CD8-positive, alpha-beta memory T cell (primary cell): ENCODE measurements around the gene NACAD. TPM values are rescaled to one million over a fixed set of nuclear protein-coding genes. Genes with fewer than 3 reads are reported as not detected.

Experiments used
- CTCF ChIA-PET: fragments of 350-600 bp; sonication (Branson Sonifier 250); formaldehyde crosslinking; loops from one replicate; lab custom pipeline; 2021; ENCODE audit warnings: antibody characterized with exemption; lab: Charles Lee
- POLR2A ChIA-PET: fragments of 350-600 bp; sonication (Branson Sonifier 250); formaldehyde crosslinking; loops from one replicate; lab custom pipeline; 2021; ENCODE audit warnings: antibody characterized with exemption; lab: Charles Lee
- DNase-seq, 5 donors: peaks; one replicate each; pipeline versions ENCODE4 v3.0.0 to v3.0.0-alpha.2; 2020 to 2022; ENCODE audit warnings: mixed read lengths in 1 of 5
- H3K27ac ChIP-seq: one replicate; pipeline ENCODE4 v1.7.0; 2013; ENCODE audit warnings: low read depth, mild to moderate bottlenecking, low read length, moderate library complexity
- H3K27me3 ChIP-seq: 2 replicates; pipeline ENCODE4 v1.7.0; 2013; ENCODE audit warnings: low read length, mild to moderate bottlenecking; ENCODE audit not compliant: insufficient read depth, poor library complexity, severe bottlenecking
- H3K36me3 ChIP-seq: 2 replicates; pipeline ENCODE4 v1.7.0; 2013; ENCODE audit warnings: mild to moderate bottlenecking, low read length, moderate library complexity; ENCODE audit not compliant: insufficient read depth
- H3K4me1 ChIP-seq: 2 replicates; pipeline ENCODE4 v1.7.0; 2013; ENCODE audit warnings: mild to moderate bottlenecking, low read length, moderate library complexity; ENCODE audit not compliant: insufficient read depth
- H3K4me3 ChIP-seq: 2 replicates; pipeline ENCODE4 v1.7.0; 2013; ENCODE audit warnings: mild to moderate bottlenecking, low read length
- H3K9me3 ChIP-seq: 2 replicates; pipeline ENCODE4 v1.7.0; 2013; ENCODE audit warnings: mild to moderate bottlenecking, low read length
- H3K27ac Mint-ChIP-seq, 8 donors: one replicate each; pipeline ENCODE4 v1.8.0; 2020 to 2021; ENCODE audit warnings: mixed read lengths in 8 of 8, mild to moderate bottlenecking in 6 of 8, inconsistent platforms in 3 of 8, moderate library complexity in 3 of 8
- H3K27me3 Mint-ChIP-seq, 2 donors: one replicate each; pipeline ENCODE4 v1.8.0; 2020 to 2021; ENCODE audit warnings: mixed read lengths in 2 of 2, mild to moderate bottlenecking in 1 of 2, moderate library complexity in 1 of 2
- H3K36me3 Mint-ChIP-seq, 3 donors: one replicate each; pipeline ENCODE4 v1.8.0; 2020 to 2021; ENCODE audit warnings: mixed read lengths in 3 of 3, inconsistent platforms in 1 of 3, mild to moderate bottlenecking in 1 of 3
- H3K4me1 Mint-ChIP-seq, 3 donors: one replicate each; pipeline ENCODE4 v1.8.0; 2020 to 2021; ENCODE audit warnings: mixed read lengths in 3 of 3, inconsistent platforms in 1 of 3, mild to moderate bottlenecking in 1 of 3
- H3K4me3 Mint-ChIP-seq, 7 donors: one replicate each; pipeline ENCODE4 v1.8.0; 2020 to 2021; ENCODE audit warnings: mixed read lengths in 7 of 7, mild to moderate bottlenecking in 6 of 7, moderate library complexity in 4 of 7, inconsistent platforms in 2 of 7
- H3K9me3 Mint-ChIP-seq, 5 donors: one replicate each; pipeline ENCODE4 v1.8.0; 2020 to 2022; ENCODE audit warnings: mixed read lengths in 5 of 5, mild to moderate bottlenecking in 3 of 5, moderate library complexity in 2 of 5, inconsistent platforms in 1 of 5
- polyA plus RNA-seq: library from polyadenylated mRNA; unstranded; fragments of 300-500 nt; fragmentation: Illumina TruSeq; gene quantifications from one replicate; pipeline ENCODE4 v1.2.3, GENCODE V29; 2021
- total RNA-seq, 2 experiments: library from RNA; stranded (reverse); gene quantifications; one replicate each; pipeline ENCODE4 v1.2.3, GENCODE V29; 2021

The NACAD gene
- 1 to 10 TPM in 1 of 2 experiments, under 1 TPM in 1; 0.82 to 1.3 TPM for total RNA-seq
- 0.31 TPM for polyA plus RNA-seq

GRCh38 chr7:45088821-45089340, at the start of gene NACAD:
Gene NACAD, minus strand, starts transcription at chr7:45088969. Its CDS starts 75 bp downstream, at chr7:45088894.
- Histone ChIP-seq H3K9me3 (no peaks in the 10 kb centered on the region), H3K27ac (no peak within 1 kb of the TSS), H3K4me3 (peak within 1 kb of the TSS; percentile 51), H3K36me3 (no peaks in the 10 kb centered on the region), H3K4me1 (peaks cover 7% of the 10 kb centered on the region), H3K27me3 (peaks cover 8% of the 10 kb centered on the region)
- H3K4me3 Mint-ChIP-seq: peak within 1 kb of the TSS; percentile 75 to 89 (median 77)
- H3K4me1 Mint-ChIP-seq: peaks cover 6 to 16% (median 8%) of the 10 kb centered on the region in 3 donors
- ChIA-PET CTCF (no interaction called here), POLR2A (no interaction called here)
- H3K9me3 Mint-ChIP-seq: peaks cover 0 to 7% (median 3%) of the 10 kb centered on the region in 5 donors
- peaks cover 9 to 10% of the 10 kb centered on the region in 2 donors for H3K27me3 Mint-ChIP-seq
- H3K27ac Mint-ChIP-seq: peak within 1 kb of the TSS in 7 of 8 donors; percentile 37 to 92 (median 75)
- DNase-seq: peak in 4 of 5 donors; percentile 20 to 66 (median 27)
- H3K36me3 Mint-ChIP-seq: peaks cover 0 to 4% (median 0%) of the 10 kb centered on the region in 3 donors

- peak overlapping the region in 1 of 7 donors; percentile 17 for H3K4me3 Mint-ChIP-seq
- CTCF ChIA-PET: interaction anchor here (0.6 to 6.6 kb wide), 35 partner anchors 12 to 571 kb away, joined by 3 to 88 read pairs (median 4); partner anchors contain the start of genes PURB, TBRG4 and TMED4
These were observed 47.6 kb upstream of the NACAD start for GRCh38 chr7:45136106-45137060.

GRCh38 chr7:45133877-45134276, 45.1 kb upstream of the NACAD start:
- ChIA-PET CTCF (interaction anchor here (0.8 to 6.6 kb wide), 2 partner anchors 148 to 160 kb away, joined by 3 to 88 read pairs; no protein-coding TSS in a partner anchor), POLR2A (no interaction called here)
- Mint-ChIP-seq H3K27ac (peak overlapping the region in 1 of 8 donors; percentile 64), H3K9me3 (no peaks in the 10 kb centered on the region), H3K36me3 (no peaks in the 10 kb centered on the region), H3K4me3 (no peak overlapping the region), H3K4me1 (peaks cover 3 to 9% (median 4%) of the 10 kb centered on the region in 3 donors), H3K27me3 (no peaks in the 10 kb centered on the region)
- no peaks in the 10 kb centered on the region for H3K27me3 ChIP-seq
- no peak overlapping the region for H3K27ac ChIP-seq
- H3K9me3 ChIP-seq: no peaks in the 10 kb centered on the region
- DNase-seq: peak in 1 of 5 donors; percentile 32
- H3K4me3 ChIP-seq: no peak overlapping the region
- peaks cover 6% of the 10 kb centered on the region for H3K4me1 ChIP-seq
- no peaks in the 10 kb centered on the region for H3K36me3 ChIP-seq

More at GRCh38 chr7:45136106-45137060, 47.6 kb upstream of the NACAD start:
- H3K36me3 Mint-ChIP-seq: no peaks in the 10 kb centered on the region
- Histone ChIP-seq H3K27ac (no peak overlapping the region), H3K4me1 (peaks cover 6% of the 10 kb centered on the region), H3K36me3 (no peaks in the 10 kb centered on the region), H3K27me3 (no peaks in the 10 kb centered on the region), H3K4me3 (no peak overlapping the region), H3K9me3 (no peaks in the 10 kb centered on the region)
- no peaks in the 10 kb centered on the region for H3K27me3 Mint-ChIP-seq
- POLR2A ChIA-PET: interaction anchor here (0.7 to 1.1 kb wide), 2 partner anchors 25 to 203 kb away, joined by 3 to 4 read pairs; partner anchors contain the start of gene TBRG4
- H3K9me3 Mint-ChIP-seq: no peaks in the 10 kb centered on the region
- peak overlapping the region in 5 of 8 donors; percentile 13 to 70 (median 33) for H3K27ac Mint-ChIP-seq
- peak; percentile 35 to 74 (median 59) for DNase-seq
- H3K4me1 Mint-ChIP-seq: peaks cover 3 to 9% (median 4%) of the 10 kb centered on the region in 3 donors

- no peak overlapping the region for H3K4me3 ChIP-seq
- no peaks in the 10 kb centered on the region for H3K27me3 Mint-ChIP-seq
- peak in 1 of 5 donors; percentile 7 for DNase-seq
- H3K9me3 Mint-ChIP-seq: no peaks in the 10 kb centered on the region
- no peaks in the 10 kb centered on the region for H3K9me3 ChIP-seq
- H3K27ac Mint-ChIP-seq: peak overlapping the region in 1 of 8 donors; percentile 40
- no peak overlapping the region for H3K27ac ChIP-seq
- no peaks in the 10 kb centered on the region for H3K36me3 Mint-ChIP-seq
- ChIA-PET POLR2A (no interaction called here), CTCF (interaction anchor here (6.6 kb wide), 1 partner anchor 159 kb away, joined by 88 read pairs; no protein-coding TSS in a partner anchor)
- no peaks in the 10 kb centered on the region for H3K36me3 ChIP-seq
- peaks cover 3 to 9% (median 4%) of the 10 kb centered on the region in 3 donors for H3K4me1 Mint-ChIP-seq
- no peaks in the 10 kb centered on the region for H3K27me3 ChIP-seq
- peaks cover 6% of the 10 kb centered on the region for H3K4me1 ChIP-seq
- H3K4me3 Mint-ChIP-seq: no peak overlapping the region
These were observed 44.6 kb upstream of the NACAD start for GRCh38 chr7:45133352-45133751.

GRCh38 chr7:45132708-45133320, 44.0 kb upstream of the NACAD start:
- CTCF ChIA-PET: interaction anchor here (2.2 to 6.6 kb wide), 2 partner anchors 12 to 158 kb away, joined by 5 to 88 read pairs; no protein-coding TSS in a partner anchor

GRCh38 chr7:45131891-45132290, 43.1 kb upstream of the NACAD start:
- Histone ChIP-seq H3K27me3 (no peaks in the 10 kb centered on the region), H3K36me3 (no peaks in the 10 kb centered on the region), H3K4me1 (peaks cover 6% of the 10 kb centered on the region), H3K9me3 (no peaks in the 10 kb centered on the region), H3K27ac (no peak overlapping the region), H3K4me3 (no peak overlapping the region)
- peaks cover 3 to 9% (median 4%) of the 10 kb centered on the region in 3 donors for H3K4me1 Mint-ChIP-seq
- H3K9me3 Mint-ChIP-seq: no peaks in the 10 kb centered on the region
- H3K36me3 Mint-ChIP-seq: no peaks in the 10 kb centered on the region
- no peaks in the 10 kb centered on the region for H3K27me3 Mint-ChIP-seq
- H3K4me3 Mint-ChIP-seq: peak overlapping the region in 1 of 7 donors; percentile 23
- POLR2A ChIA-PET: no interaction called here
- CTCF ChIA-PET: interaction anchor here (2.2 kb wide), 1 partner anchor 11 kb away, joined by 5 read pairs; no protein-coding TSS in a partner anchor
- no peak for DNase-seq
- H3K27ac Mint-ChIP-seq: peak overlapping the region in 3 of 8 donors; percentile 2 to 73 (median 52)

More at GRCh38 chr7:45132708-45133320, 44.0 kb upstream of the NACAD start:
- Histone ChIP-seq H3K27ac (no peak overlapping the region), H3K36me3 (no peaks in the 10 kb centered on the region), H3K4me3 (no peak overlapping the region), H3K9me3 (no peaks in the 10 kb centered on the region), H3K4me1 (peaks cover 6% of the 10 kb centered on the region), H3K27me3 (no peaks in the 10 kb centered on the region)
- POLR2A ChIA-PET: no interaction called here
- Mint-ChIP-seq H3K9me3 (no peaks in the 10 kb centered on the region), H3K4me3 (no peak overlapping the region), H3K36me3 (no peaks in the 10 kb centered on the region), H3K27ac (peak overlapping the region in 1 of 8 donors; percentile 43), H3K4me1 (peaks cover 3 to 9% (median 4%) of the 10 kb centered on the region in 3 donors), H3K27me3 (no peaks in the 10 kb centered on the region)
- DNase-seq: peak in 1 of 5 donors; percentile 8

- H3K27me3 Mint-ChIP-seq: no peaks in the 10 kb centered on the region
- Histone ChIP-seq H3K27me3 (no peaks in the 10 kb centered on the region), H3K4me3 (no peak overlapping the region), H3K27ac (no peak overlapping the region), H3K36me3 (no peaks in the 10 kb centered on the region), H3K4me1 (peaks cover 4% of the 10 kb centered on the region), H3K9me3 (no peaks in the 10 kb centered on the region)
- ChIA-PET POLR2A (no interaction called here), CTCF (interaction anchor here (0.6 to 2.2 kb wide), 2 partner anchors 10 to 21 kb away, joined by 3 to 5 read pairs; no protein-coding TSS in a partner anchor)
- H3K27ac Mint-ChIP-seq: peak overlapping the region in 1 of 8 donors; percentile 85
- no peaks in the 10 kb centered on the region for H3K36me3 Mint-ChIP-seq
- no peaks in the 10 kb centered on the region for H3K9me3 Mint-ChIP-seq
- peak in 1 of 5 donors; percentile 21 for DNase-seq
- H3K4me3 Mint-ChIP-seq: no peak overlapping the region
- H3K4me1 Mint-ChIP-seq: peaks cover 0 to 4% (median under 1%) of the 10 kb centered on the region in 3 donors
These were observed 42.1 kb upstream of the NACAD start for GRCh38 chr7:45130910-45131309.
